OCI-LY1 (cell line): ENCODE measurements around the gene DEFB110.

ENCODE experiments used
- H2AFZ ChIP-seq: fragments of 200-600 bp; sonication (generic), shearing (Covaris generic); 2 replicates; pipeline ENCODE4 v1.6.0; 2014; ENCODE audit warnings: antibody characterized with exemption, mild to moderate bottlenecking, low read length
- H3F3A ChIP-seq: fragments of 200-600 bp; sonication (generic), shearing (Covaris generic); 2 replicates; pipeline ENCODE4 v1.6.0; 2014; ENCODE audit warnings: mild to moderate bottlenecking, antibody characterized with exemption, low read length, moderate library complexity; ENCODE audit not compliant: insufficient read depth
- H3K27ac ChIP-seq: fragments of 200-600 bp; sonication (generic); 2 replicates; pipeline ENCODE4 v1.5.1; 2014; ENCODE audit warnings: low read length, mixed run types, mild to moderate bottlenecking, low read depth; ENCODE audit not compliant: poor library complexity, severe bottlenecking
- H3K27me3 ChIP-seq: fragments of 200-600 bp; sonication (generic); 2 replicates; pipeline ENCODE4 v1.6.0; 2014; ENCODE audit warnings: antibody characterized with exemption, mild to moderate bottlenecking, low read length, moderate library complexity; ENCODE audit not compliant: insufficient read depth
- H3K36me3 ChIP-seq: fragments of 200-600 bp; sonication (generic); 2 replicates; pipeline ENCODE4 v1.6.1; 2014; ENCODE audit warnings: mild to moderate bottlenecking, antibody characterized with exemption, low read length, moderate library complexity, mixed read lengths; ENCODE audit not compliant: insufficient read depth
- H3K4me1 ChIP-seq: fragments of 200-600 bp; sonication (generic); 2 replicates; pipeline ENCODE4 v1.5.1; 2014; ENCODE audit warnings: mild to moderate bottlenecking, low read length, moderate library complexity; ENCODE audit not compliant: insufficient read depth, severe bottlenecking
- H3K4me2 ChIP-seq: fragments of 200-600 bp; sonication (generic), shearing (Covaris generic); 2 replicates; pipeline ENCODE4 v1.6.1; 2014; ENCODE audit warnings: low read length
- H3K4me3 ChIP-seq: fragments of 200-600 bp; sonication (generic); 2 replicates; pipeline ENCODE4 v1.5.1; 2014; ENCODE audit warnings: low read length, low read depth, mild to moderate bottlenecking, mixed read lengths; ENCODE audit not compliant: poor library complexity, severe bottlenecking
- H3K79me2 ChIP-seq: fragments of 200-600 bp; shearing (Covaris generic); 2 replicates; pipeline ENCODE4 v1.6.1; 2016; ENCODE audit warnings: mixed run types, low read length, mixed read lengths; ENCODE audit not compliant: insufficient read depth
- H3K9ac ChIP-seq: fragments of 200-600 bp; sonication (generic), shearing (Covaris generic); 2 replicates; pipeline ENCODE4 v1.6.1; 2014; ENCODE audit warnings: mild to moderate bottlenecking, low read length, mixed read lengths
- H3K9me2 ChIP-seq: fragments of 200-600 bp; sonication (generic), shearing (Covaris generic); 2 replicates; pipeline ENCODE4 v1.6.1; 2014; ENCODE audit warnings: low read depth, mild to moderate bottlenecking, low read length, mixed read lengths
- H3K9me3 ChIP-seq: fragments of 200-600 bp; shearing (Covaris generic); 2 replicates; pipeline ENCODE4 v1.6.1; 2014; ENCODE audit warnings: low read length, mixed read lengths
- H4K20me1 ChIP-seq: fragments of 200-600 bp; sonication (generic), shearing (Covaris generic); 2 replicates; pipeline ENCODE4 v1.6.0; 2016; ENCODE audit warnings: mild to moderate bottlenecking, low read length; ENCODE audit not compliant: insufficient read depth
- EZH2 ChIP-seq: fragments of 200-600 bp; sonication (generic), shearing (Covaris generic); IDR thresholded peaks from 2 replicates; pipeline ENCODE4 v1.8.0; 2017; ENCODE audit warnings: borderline replicate concordance, mixed run types, mild to moderate bottlenecking, antibody characterized with exemption, low read length, moderate library complexity, mixed read lengths
- TF ChIP-seq, protein P1 (sequence below): fragments of 200-600 bp; sonication (generic), shearing (Covaris generic); IDR thresholded peaks from 2 replicates; pipeline ENCODE4 v1.5.1; 2017; ENCODE audit warnings: mild to moderate bottlenecking, antibody characterized with exemption, low read length, moderate library complexity, mixed read lengths

The DEFB110 gene

GRCh38 chr6:50007819-50008218, 14.0 kb downstream of the DEFB110 start:
- H3K9me3 ChIP-seq = no peaks in the 10 kb centered on the region
- H3K36me3 ChIP-seq = no peaks in the 10 kb centered on the region
- H3K27me3 ChIP-seq = no peaks in the 10 kb centered on the region
- no peak overlapping the region for H3K4me2 ChIP-seq
- TF ChIP-seq, protein P1, sequence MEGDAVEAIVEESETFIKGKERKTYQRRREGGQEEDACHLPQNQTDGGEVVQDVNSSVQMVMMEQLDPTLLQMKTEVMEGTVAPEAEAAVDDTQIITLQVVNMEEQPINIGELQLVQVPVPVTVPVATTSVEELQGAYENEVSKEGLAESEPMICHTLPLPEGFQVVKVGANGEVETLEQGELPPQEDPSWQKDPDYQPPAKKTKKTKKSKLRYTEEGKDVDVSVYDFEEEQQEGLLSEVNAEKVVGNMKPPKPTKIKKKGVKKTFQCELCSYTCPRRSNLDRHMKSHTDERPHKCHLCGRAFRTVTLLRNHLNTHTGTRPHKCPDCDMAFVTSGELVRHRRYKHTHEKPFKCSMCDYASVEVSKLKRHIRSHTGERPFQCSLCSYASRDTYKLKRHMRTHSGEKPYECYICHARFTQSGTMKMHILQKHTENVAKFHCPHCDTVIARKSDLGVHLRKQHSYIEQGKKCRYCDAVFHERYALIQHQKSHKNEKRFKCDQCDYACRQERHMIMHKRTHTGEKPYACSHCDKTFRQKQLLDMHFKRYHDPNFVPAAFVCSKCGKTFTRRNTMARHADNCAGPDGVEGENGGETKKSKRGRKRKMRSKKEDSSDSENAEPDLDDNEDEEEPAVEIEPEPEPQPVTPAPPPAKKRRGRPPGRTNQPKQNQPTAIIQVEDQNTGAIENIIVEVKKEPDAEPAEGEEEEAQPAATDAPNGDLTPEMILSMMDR = no peak
- TF ChIP-seq EZH2 = no peak
- H2AFZ ChIP-seq = no peak overlapping the region
- H4K20me1 ChIP-seq = no peaks in the 10 kb centered on the region
- H3K4me1 ChIP-seq = no peaks in the 10 kb centered on the region
- no peaks in the 10 kb centered on the region for H3F3A ChIP-seq
- no peaks in the 10 kb centered on the region for H3K79me2 ChIP-seq
- H3K9ac ChIP-seq = no peak overlapping the region
- H3K4me3 ChIP-seq = no peak overlapping the region
- no peaks in the 10 kb centered on the region for H3K9me2 ChIP-seq
- no peak overlapping the region for H3K27ac ChIP-seq

DNA sequence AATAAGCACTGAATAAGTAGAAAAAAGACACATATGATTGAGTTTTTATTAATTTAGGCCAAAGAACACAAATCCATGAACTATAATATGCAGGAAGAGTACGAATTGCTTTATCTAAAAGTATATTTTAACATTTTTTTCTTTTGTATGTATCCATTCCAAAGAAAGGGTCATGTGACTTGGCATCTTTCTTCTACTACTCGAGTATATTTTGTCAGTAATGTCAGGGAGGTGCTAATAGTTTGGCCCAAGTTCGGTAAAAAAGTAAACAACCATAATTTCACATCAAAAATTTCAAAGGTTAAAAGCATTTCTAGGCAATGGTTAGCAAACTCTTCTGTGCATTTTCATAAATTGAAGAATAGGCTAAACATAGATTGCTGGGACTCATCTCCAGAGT, 18.7 kb downstream of the DEFB110 start:
- no peaks in the 10 kb centered on the region for H3K4me1 ChIP-seq
- no peaks in the 10 kb centered on the region for H3F3A ChIP-seq
- no peak overlapping the region for H3K4me2 ChIP-seq
- no peaks in the 10 kb centered on the region for H3K79me2 ChIP-seq
- H3K27me3 ChIP-seq = no peaks in the 10 kb centered on the region
- no peaks in the 10 kb centered on the region for H3K36me3 ChIP-seq
- no peaks in the 10 kb centered on the region for H4K20me1 ChIP-seq
- no peak overlapping the region for H2AFZ ChIP-seq
- H3K9me3 ChIP-seq = no peaks in the 10 kb centered on the region
- no peaks in the 10 kb centered on the region for H3K9me2 ChIP-seq
- H3K4me3 ChIP-seq = no peak overlapping the region
- no peak overlapping the region for H3K9ac ChIP-seq
- TF ChIP-seq EZH2 = no peak
- TF ChIP-seq, protein P1 = no peak
- H3K27ac ChIP-seq = no peak overlapping the region

DNA sequence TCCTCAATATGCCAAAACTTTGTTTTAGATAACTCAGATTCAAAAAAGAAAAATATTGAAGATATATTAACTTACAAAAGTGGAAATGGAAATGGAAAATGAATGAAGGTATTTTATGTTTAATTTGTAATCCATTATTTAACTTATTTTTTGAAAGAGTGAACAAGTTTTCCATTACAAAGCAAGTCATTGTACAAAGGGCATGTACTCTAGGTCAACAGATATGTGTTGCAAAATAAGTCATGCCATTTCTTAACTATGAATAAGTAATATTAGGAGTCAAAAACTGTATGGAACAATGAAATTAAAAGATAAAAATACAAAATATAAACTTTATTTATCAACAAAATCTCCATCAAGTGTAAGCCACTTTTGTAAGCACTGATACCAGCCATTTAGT, 26.5 kb downstream of the DEFB110 start:
- H4K20me1 ChIP-seq = no peaks in the 10 kb centered on the region
- no peak overlapping the region for H3K4me2 ChIP-seq
- H3K9me2 ChIP-seq = no peaks in the 10 kb centered on the region
- H2AFZ ChIP-seq = no peak overlapping the region
- H3K4me3 ChIP-seq = no peak overlapping the region
- H3K79me2 ChIP-seq = no peaks in the 10 kb centered on the region
- no peaks in the 10 kb centered on the region for H3K4me1 ChIP-seq
- H3K36me3 ChIP-seq = no peaks in the 10 kb centered on the region
- no peaks in the 10 kb centered on the region for H3K27me3 ChIP-seq
- no peaks in the 10 kb centered on the region for H3K9me3 ChIP-seq
- H3F3A ChIP-seq = no peaks in the 10 kb centered on the region
- TF ChIP-seq EZH2 = no peak
- TF ChIP-seq, protein P1 = no peak
- no peak overlapping the region for H3K27ac ChIP-seq
- H3K9ac ChIP-seq = no peak overlapping the region
